IMR-90 (cell line): Measurements from ENCODE around the gene ALG8.

Experiments used
- BHLHE40 ChIP-seq: fragments of 150-350 bp; IDR thresholded peaks from 2 replicates; pipeline ENCODE4 v1.6.1; 2016; ENCODE audit warnings: mild to moderate bottlenecking, low read depth, low read length
- CHD1 ChIP-seq: IDR thresholded peaks from 2 replicates; pipeline ENCODE4 v1.6.1; 2012; ENCODE audit warnings: low read depth, low read length, improper control_type of control experiment
- CTCF ChIP-seq: conservative IDR thresholded peaks from 2 replicates; pipeline ENCODE4 v1.5.1; 2012; ENCODE audit warnings: mild to moderate bottlenecking, low read depth, low read length, improper control_type of control experiment
- ELK1 ChIP-seq: fragments of 150-350 bp; IDR thresholded peaks from 2 replicates; pipeline ENCODE4 v1.6.1; 2016; ENCODE audit warnings: low read depth, mild to moderate bottlenecking, low read length, moderate library complexity, borderline replicate concordance
- FOS ChIP-seq: fragments of 150-350 bp; IDR thresholded peaks from 2 replicates; pipeline ENCODE4 v1.6.1; 2016; ENCODE audit warnings: low read depth, low read length
- MAFK ChIP-seq: IDR thresholded peaks from 2 replicates; pipeline ENCODE4 v1.6.1; 2012; ENCODE audit warnings: low read depth, low read length, improper control_type of control experiment
- MXI1 ChIP-seq: IDR thresholded peaks from 2 replicates; pipeline ENCODE4 v1.6.1; 2012; ENCODE audit warnings: low read depth, mild to moderate bottlenecking, low read length, moderate library complexity, borderline replicate concordance
- NFE2L2 ChIP-seq: fragments of 150-350 bp; IDR thresholded peaks from 2 replicates; pipeline ENCODE4 v1.6.1; 2016; ENCODE audit warnings: low read depth, mild to moderate bottlenecking, low read length
- POLR2A ChIP-seq: IDR thresholded peaks from 2 replicates; pipeline ENCODE4 v1.6.1; 2012; ENCODE audit warnings: mild to moderate bottlenecking, low read depth, low read length
- RAD21 ChIP-seq: IDR thresholded peaks from 2 replicates; pipeline ENCODE4 v1.6.1; 2012; ENCODE audit warnings: low read length, improper control_type of control experiment
- RFX5 ChIP-seq: IDR thresholded peaks from 2 replicates; pipeline ENCODE4 v1.8.0; 2012; ENCODE audit warnings: low read depth, mild to moderate bottlenecking, low read length, moderate library complexity
- SMC3 ChIP-seq: fragments of 150-350 bp; IDR thresholded peaks from 2 replicates; pipeline ENCODE4 v1.6.1; 2016; ENCODE audit warnings: low read depth, mild to moderate bottlenecking, antibody characterized with exemption, low read length, moderate library complexity
- USF2 ChIP-seq: fragments of 150-350 bp; IDR thresholded peaks from 2 replicates; pipeline ENCODE4 v1.6.1; 2017; ENCODE audit warnings: mild to moderate bottlenecking, antibody characterized with exemption, low read length, low read depth

DNA sequence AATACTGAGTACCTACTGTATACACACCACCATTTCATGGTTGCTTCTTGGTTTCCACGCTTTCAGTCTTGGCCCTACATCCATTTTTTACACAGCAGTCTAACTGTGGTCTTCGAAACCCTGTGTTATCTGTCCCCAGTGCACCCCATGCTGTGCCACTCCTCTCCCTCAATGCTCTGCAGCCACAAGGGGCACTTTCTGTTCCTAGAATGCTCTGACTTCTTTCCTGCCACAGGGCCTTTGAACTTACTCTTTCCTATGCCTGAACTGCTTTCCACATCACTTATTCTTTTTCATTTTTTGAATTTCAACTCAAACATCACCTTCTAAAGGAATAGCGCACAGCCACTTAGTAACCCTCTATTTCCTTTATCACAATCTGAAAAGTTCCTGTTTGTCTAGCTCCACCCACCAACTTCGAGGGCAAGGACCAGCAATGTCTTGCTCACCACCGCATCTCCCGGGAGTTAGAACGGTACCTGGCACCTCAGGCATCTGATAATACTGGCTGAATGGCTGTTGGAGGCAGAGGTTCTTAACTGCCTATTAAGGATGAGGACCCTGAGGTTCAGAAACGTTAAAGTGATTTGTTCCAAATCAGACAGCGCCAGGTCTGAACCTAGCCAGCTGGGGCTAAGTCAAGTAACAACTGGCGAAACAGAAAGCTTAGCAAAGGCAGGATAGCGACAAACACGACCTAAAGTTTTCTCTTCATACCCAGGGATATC lies 568 bp downstream of the ALG8 start:
- TF ChIP-seq POLR2A (no peak; the same call in 1 of the 2 replicates), CHD1 (no peak), CTCF (no peak), USF2 (no peak), FOS (no peak), ELK1 (no peak), SMC3 (no peak), RFX5 (no peak), MXI1 (no peak), NFE2L2 (no peak), MAFK (no peak), RAD21 (no peak), BHLHE40 (no peak)
